PC-9 (cell line): ENCODE measurements around the gene USF3. TPM values are rescaled to one million over a fixed set of nuclear protein-coding genes. Genes with fewer than 3 reads are reported as not detected.

Source experiments
- Bru-seq: library from RNA; stranded (reverse); fragments of 400-500 nt; gene quantifications from one replicate; lab custom pipeline; 2021; lab: Mats Ljungman, UMichigan
- BruChase-seq, 2 experiments: library from RNA; stranded (reverse); fragments of 400-500 nt; gene quantifications; one replicate each; lab custom pipeline; 2021; lab: Mats Ljungman, UMichigan
- BruUV-seq: library from RNA; stranded (reverse); fragments of 400-500 nt; replicated peaks from 2 replicates; lab custom pipeline; 2021; lab: Mats Ljungman, UMichigan
- CTCF ChIA-PET: fragments of 300-600 bp; sonication (Branson Sonifier 250); formaldehyde crosslinking; loops from one replicate; lab custom pipeline; 2022; ENCODE audit warnings: antibody characterized with exemption; lab: Charles Lee
- POLR2A ChIA-PET: fragments of 300-600 bp; sonication (Branson Sonifier 250); formaldehyde crosslinking; loops from one replicate; lab custom pipeline; 2022; ENCODE audit warnings: antibody characterized with exemption; ENCODE audit not compliant: unreplicated experiment; lab: Charles Lee
- DNase-seq, 2 experiments: peaks; one replicate each; pipeline versions ENCODE4 v3.0.0 to v3.0.0-alpha.2; 2015 to 2022; ENCODE audit warnings: mixed read lengths in 1 of 2
- H2AFZ ChIP-seq: fragments of 200-600 bp; sonication (generic); 2 replicates; pipeline ENCODE4 v1.8.1; 2017; ENCODE audit warnings: antibody characterized with exemption
- H3F3A ChIP-seq: fragments of 200-600 bp; sonication (generic); 2 replicates; pipeline ENCODE4 v1.8.1; 2017; ENCODE audit warnings: antibody characterized with exemption, mild to moderate bottlenecking, low read depth; ENCODE audit not compliant: insufficient read depth
- H3K27ac ChIP-seq: fragments of 200-600 bp; sonication (generic); 2 replicates; pipeline ENCODE4 v1.6.1; 2016; ENCODE audit warnings: mixed run types
- H3K27me3 ChIP-seq: fragments of 200-600 bp; sonication (generic); 2 replicates; pipeline ENCODE4 v1.6.1; 2016; ENCODE audit warnings: low read depth, mixed run types; ENCODE audit not compliant: insufficient read depth
- H3K36me3 ChIP-seq: fragments of 200-600 bp; sonication (generic); 2 replicates; pipeline ENCODE4 v1.6.1; 2016; ENCODE audit warnings: low read depth, mixed run types
- H3K4me1 ChIP-seq: fragments of 200-600 bp; sonication (generic); replicated peaks from 2 replicates; pipeline ENCODE4 v1.6.1; 2016; ENCODE audit warnings: mixed run types; ENCODE audit not compliant: insufficient read depth
- H3K4me2 ChIP-seq: fragments of 200-600 bp; sonication (generic); 2 replicates; pipeline ENCODE4 v1.6.1; 2017; ENCODE audit warnings: mixed run types
- H3K4me3 ChIP-seq: fragments of 200-600 bp; sonication (generic); 2 replicates; pipeline ENCODE4 v1.6.1; 2016; ENCODE audit warnings: mixed run types
- H3K79me2 ChIP-seq: fragments of 200-600 bp; sonication (generic); 2 replicates; pipeline ENCODE4 v1.6.1; 2017; ENCODE audit warnings: low read depth, mixed run types
- H3K9me2 ChIP-seq: fragments of 200-600 bp; sonication (generic); 2 replicates; pipeline ENCODE4 v1.8.1; 2017; ENCODE audit warnings: mild to moderate bottlenecking; ENCODE audit not compliant: insufficient read depth
- H3K9me3 ChIP-seq: fragments of 200-600 bp; sonication (generic); 2 replicates; pipeline ENCODE4 v1.8.1; 2016; ENCODE audit warnings: low read depth; ENCODE audit not compliant: insufficient read depth
- H4K20me1 ChIP-seq: fragments of 200-600 bp; sonication (generic); 2 replicates; pipeline ENCODE4 v1.8.1; 2017; ENCODE audit not compliant: insufficient read depth
- CTCF ChIP-seq: fragments of 200-600 bp; sonication (generic); conservative IDR thresholded peaks from 2 replicates; pipeline ENCODE4 v1.6.1; 2017; ENCODE audit warnings: mixed run types, antibody characterized with exemption, mild to moderate bottlenecking, moderate library complexity
- EZH2 ChIP-seq: fragments of 200-600 bp; sonication (generic); IDR thresholded peaks from 2 replicates; pipeline ENCODE4 v1.8.0; 2017; ENCODE audit warnings: antibody characterized with exemption, low read depth
- intact Hi-C: fragments of 100-400 bp; cut with micrococcal nuclease; formaldehyde crosslinking; loops from one replicate; pipeline ENCODE4 v1.10.0; 2022; ENCODE audit not compliant: unreplicated experiment
- long read RNA-seq: library from polyadenylated mRNA; stranded (forward); transcript quantifications from one replicate; pipeline ENCODE4 v2.0.0, GENCODE V29; 2022
- total RNA-seq: library from RNA; stranded (reverse); gene quantifications from 2 replicates; pipeline ENCODE4 v1.2.3, GENCODE V29; 2021

The USF3 gene
- 7.1 and 12.8 TPM in 2 replicates for total RNA-seq
- percentile 72 among the genes with signal in this experiment for Bru-seq, nascent RNA
- BruChase-seq, experiment 1, labeled RNA remaining after a 2-hour chase, result percentile 82 among the genes with signal in this experiment
- BruChase-seq, experiment 2, labeled RNA remaining after a 6-hour chase, result percentile 88 among the genes with signal in this experiment
- long read RNA-seq, partial matches to known transcripts, result 1 of 2 reads
- long read RNA-seq, other reads (novel, unspliced or antisense), result 1 of 2 reads

GRCh38 chr3:113695786-113696645, at the start of gene USF3:
Gene USF3 (minus strand): TSS chr3:113696642. CDS start chr3:113674878, 21,764 bp downstream.
- Histone ChIP-seq H3K27me3 (no peaks in the 10 kb centered on the region), H3K79me2 (peaks cover 29% of the 10 kb centered on the region), H3K27ac (peak within 1 kb of the TSS; percentile 69), H3F3A (peaks cover 15% of the 10 kb centered on the region; the same call in 1 of the 2 replicates), H4K20me1 (no peaks in the 10 kb centered on the region), H3K36me3 (no peaks in the 10 kb centered on the region), H3K4me1 (peaks cover 13% of the 10 kb centered on the region), H3K4me3 (peak within 1 kb of the TSS; percentile 95), H3K4me2 (peak within 1 kb of the TSS; percentile 92), H2AFZ (peak within 1 kb of the TSS; percentile 98), H3K9me3 (no peaks in the 10 kb centered on the region), H3K9me2 (no peaks in the 10 kb centered on the region)
- CTCF ChIA-PET, result no interaction called here
- POLR2A ChIA-PET, result interaction anchor here (0.5 to 0.6 kb wide), 2 partner anchors 12 to 182 kb away, joined by 3 to 8 read pairs; no protein-coding TSS in a partner anchor
- TF ChIP-seq EZH2 (no peak), CTCF (no peak)
- peak in 1 of 2 experiments; percentile 78 for DNase-seq
- intact Hi-C loops, result loop anchor here (1.0 to 10.0 kb wide), 3 partner anchors 50 to 1131 kb away; partner anchors contain the start of genes ATG3, NAA50 and SLC35A5
- no TSS peak for BruUV-seq

- no TSS peak for BruUV-seq
- ChIA-PET CTCF (interaction anchor here (0.5 to 2.0 kb wide), 5 partner anchors 10 to 1765 kb away, joined by 3 to 11 read pairs (median 6); no protein-coding TSS in a partner anchor), POLR2A (interaction anchor here (0.5 to 0.7 kb wide), 11 partner anchors 10 to 1907 kb away, joined by 3 to 21 read pairs (median 3); no protein-coding TSS in a partner anchor)
- peak; percentile 76 to 89 for DNase-seq
- Histone ChIP-seq H2AFZ (peak within 1 kb of the TSS; percentile 99), H4K20me1 (peaks cover 37% of the 10 kb centered on the region), H3K27me3 (no peaks in the 10 kb centered on the region), H3K79me2 (peaks cover 78% of the 10 kb centered on the region), H3K9me3 (no peaks in the 10 kb centered on the region), H3K4me1 (peaks cover 51% of the 10 kb centered on the region), H3K4me2 (peak within 1 kb of the TSS; percentile 96), H3K36me3 (no peaks in the 10 kb centered on the region; the same call in 1 of the 2 replicates), H3K9me2 (no peaks in the 10 kb centered on the region), H3K4me3 (peak within 1 kb of the TSS; percentile 77), H3F3A (peaks cover 10% of the 10 kb centered on the region; the same call in 1 of the 2 replicates), H3K27ac (peak within 1 kb of the TSS; percentile 98)
- intact Hi-C loops, result loop anchor here (1.0 to 5.0 kb wide), 8 partner anchors 50 to 695 kb away; partner anchors contain the start of genes CCDC191, GRAMD1C, QTRT2 and USF3
- TF ChIP-seq EZH2 (no peak), CTCF (no peak; the same call in 1 of the 2 replicates)
Measured at GRCh38 chr3:113745756-113746547, 49.5 kb upstream of the USF3 start, which contains the start of gene NAA50. Gene NAA50 (minus strand): TSS chr3:113746249. CDS start chr3:113745949, 300 bp downstream.
